Activated CD8-positive, alpha-beta memory T cell treated with anti-CD3 and anti-CD28 coated beads for 24 hours (primary cell): ENCODE results near the gene DNAH14.
"Not testable (repeated sequence)": the region's sequence is repeated elsewhere in the genome, so short reads cannot be mapped to it uniquely, and the experiment has no call there.

Source experiments
- DNase-seq: peaks from one replicate; pipeline ENCODE4 v3.0.0-alpha.2; 2020

The DNAH14 gene

GRCh38 chr1:224929335-224930237 lies at the start of gene DNAH14:
DNAH14 (plus strand) TSS chr1:224929675; CDS start chr1:224952703, 23,028 bp downstream.
- no peak for DNase-seq

- no peak for DNase-seq
Observed at GRCh38 chr1:224880593-224881307, 48.7 kb upstream of the DNAH14 start.

- DNase-seq: not testable (repeated sequence)
Observed at GRCh38 chr1:224881308-224881692, 48.2 kb upstream of the DNAH14 start.

- DNase-seq: no peak
Observed at GRCh38 chr1:224881762-224882211, 47.7 kb upstream of the DNAH14 start.

- DNase-seq: no peak
Observed at GRCh38 chr1:224882264-224882663, 47.2 kb upstream of the DNAH14 start.

GRCh38 chr1:224883091-224883490 lies 46.4 kb upstream of the DNAH14 start:
- DNase-seq: no peak

- no peak for DNase-seq
Observed at GRCh38 chr1:224884361-224884801, 45.1 kb upstream of the DNAH14 start.

- not testable (repeated sequence) for DNase-seq
Observed at GRCh38 chr1:224885376-224885775, 44.1 kb upstream of the DNAH14 start.

GRCh38 chr1:224894915-224895314 lies 34.6 kb upstream of the DNAH14 start:
- no peak for DNase-seq

GRCh38 chr1:224896130-224896781 lies 33.2 kb upstream of the DNAH14 start:
- DNase-seq: no peak

- DNase-seq: no peak
Observed at GRCh38 chr1:224897529-224898327, 31.7 kb upstream of the DNAH14 start.

- DNase-seq: no peak
Observed at GRCh38 chr1:224898937-224899336, 30.5 kb upstream of the DNAH14 start.

GRCh38 chr1:224900062-224900630 lies 29.3 kb upstream of the DNAH14 start:
- no peak for DNase-seq

GRCh38 chr1:224901087-224901810 lies 28.2 kb upstream of the DNAH14 start:
- DNase-seq: no peak

- DNase-seq: no peak
Observed at GRCh38 chr1:224903955-224904354, 25.5 kb upstream of the DNAH14 start.

- DNase-seq: no peak
Observed at GRCh38 chr1:224906340-224906739, 23.1 kb upstream of the DNAH14 start.

GRCh38 chr1:224911217-224911616 lies 18.3 kb upstream of the DNAH14 start:
- DNase-seq: no peak

- DNase-seq: no peak
Observed at GRCh38 chr1:224914292-224914900, 15.1 kb upstream of the DNAH14 start.

- no peak for DNase-seq
Observed at GRCh38 chr1:224919508-224919907, 10.0 kb upstream of the DNAH14 start.

GRCh38 chr1:224920930-224921329 lies 8.5 kb upstream of the DNAH14 start:
- no peak for DNase-seq

- DNase-seq: no peak
Observed at GRCh38 chr1:224921354-224921753, 8.1 kb upstream of the DNAH14 start.
